GM19239 (cell line): ENCODE results near the gene ADGRA1.

Source experiments
- DNase-seq: peaks from one replicate; pipeline ENCODE4 v3.0.0; 2011; ENCODE audit warnings: low spot score; ENCODE audit not compliant: insufficient read length
- FAIRE-seq: peaks from 2 replicates; lab custom pipeline; 2011; peaks lifted over from hg19 to GRCh38; lab: Jason Lieb, UNC

ADGRA1 gene

DNA sequence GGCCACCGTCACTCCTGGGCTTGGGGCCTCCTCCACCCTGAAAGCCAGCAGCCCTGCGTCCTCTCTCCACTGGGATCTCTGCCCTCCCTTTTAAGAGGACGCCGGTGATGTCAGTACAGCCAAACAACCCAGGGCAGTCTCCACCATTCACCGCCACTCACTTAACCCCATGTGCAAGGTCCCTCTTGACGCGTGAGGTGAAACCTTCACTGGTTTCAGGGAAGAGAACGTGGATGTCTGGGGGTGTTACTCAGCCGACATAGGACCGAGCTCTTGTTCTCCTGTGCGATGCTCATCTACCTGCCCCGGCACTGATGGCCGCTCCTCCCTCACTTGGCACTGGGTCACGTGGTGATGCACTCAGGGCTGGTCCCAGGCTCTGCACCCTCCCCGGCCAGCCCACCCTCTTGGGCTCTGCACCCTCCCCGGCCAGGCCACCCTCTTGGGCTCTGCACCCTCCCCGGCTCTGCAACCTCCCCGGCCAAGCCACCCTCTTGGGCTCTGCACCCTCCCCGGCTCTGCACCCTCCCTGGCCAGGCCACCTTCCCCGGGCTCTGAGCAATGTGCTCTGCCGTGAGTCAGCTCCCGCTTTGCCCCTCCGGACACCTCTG lies 36.1 kb downstream of the ADGRA1 start:
- DNase-seq, result no peak
- no peak for FAIRE-seq

DNA sequence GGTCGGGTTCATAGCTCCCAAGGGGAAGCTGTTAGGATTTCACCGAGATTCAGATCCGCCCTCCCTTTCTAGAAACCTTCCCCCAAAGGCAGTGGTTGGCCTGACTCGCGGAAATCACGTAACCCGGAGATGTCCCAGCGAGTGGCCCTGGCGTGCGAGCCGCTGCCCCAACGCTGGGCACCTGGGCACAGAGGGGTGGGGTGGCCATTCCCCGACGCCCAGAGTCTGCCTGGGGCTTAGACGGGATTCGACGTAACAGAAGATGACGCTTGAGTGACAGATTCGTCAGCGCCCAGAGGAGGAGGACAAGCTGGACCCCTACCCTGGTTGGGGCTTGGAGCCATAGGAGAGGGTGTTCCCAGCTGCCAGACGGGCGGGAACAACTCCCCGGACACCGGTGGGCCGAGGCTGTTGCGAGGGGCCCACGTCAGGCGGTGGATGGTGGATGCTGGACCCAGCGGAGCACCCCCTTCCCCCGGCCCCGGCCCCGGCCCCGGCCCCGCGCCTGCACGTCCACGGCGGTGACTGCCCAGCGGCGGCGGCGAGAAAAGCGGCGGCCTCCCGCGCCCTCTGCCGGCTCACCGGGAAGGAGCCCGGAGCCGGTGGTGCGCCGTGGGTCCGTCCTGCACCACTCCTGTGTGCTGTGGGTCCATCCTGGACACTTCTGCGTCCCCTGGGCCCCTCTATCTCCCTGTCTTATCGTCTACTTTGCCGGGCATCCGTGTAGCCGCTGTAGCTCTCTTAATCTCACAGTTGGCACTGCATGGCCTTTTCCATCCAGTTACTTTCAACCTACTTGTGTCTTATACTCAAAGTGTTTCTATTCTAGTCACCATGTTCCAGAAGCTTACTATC lies 36.9 kb downstream of the ADGRA1 start:
- DNase-seq, result no peak
- no peak for FAIRE-seq

DNA sequence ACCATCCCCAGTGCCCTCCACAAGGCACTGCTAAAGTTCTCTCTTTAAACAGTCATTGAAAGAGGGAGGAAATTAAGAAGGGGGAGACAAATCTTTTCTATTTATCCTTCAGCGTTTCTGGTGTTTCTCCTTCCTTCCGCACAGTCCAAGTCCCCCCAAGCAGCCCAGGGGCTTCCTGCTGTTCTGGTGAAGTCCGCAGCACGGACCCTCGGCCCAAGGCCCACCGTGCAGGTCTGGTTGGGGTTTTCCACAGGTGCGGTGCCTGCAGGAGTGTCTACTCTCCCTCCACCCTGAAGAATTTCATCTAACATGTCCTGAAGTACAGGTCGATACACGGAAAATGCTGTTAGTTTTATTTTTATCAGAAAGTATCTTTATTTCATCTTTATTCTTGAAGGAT lies 38.2 kb downstream of the ADGRA1 start:
- DNase-seq (no peak), FAIRE-seq (no peak)

DNA sequence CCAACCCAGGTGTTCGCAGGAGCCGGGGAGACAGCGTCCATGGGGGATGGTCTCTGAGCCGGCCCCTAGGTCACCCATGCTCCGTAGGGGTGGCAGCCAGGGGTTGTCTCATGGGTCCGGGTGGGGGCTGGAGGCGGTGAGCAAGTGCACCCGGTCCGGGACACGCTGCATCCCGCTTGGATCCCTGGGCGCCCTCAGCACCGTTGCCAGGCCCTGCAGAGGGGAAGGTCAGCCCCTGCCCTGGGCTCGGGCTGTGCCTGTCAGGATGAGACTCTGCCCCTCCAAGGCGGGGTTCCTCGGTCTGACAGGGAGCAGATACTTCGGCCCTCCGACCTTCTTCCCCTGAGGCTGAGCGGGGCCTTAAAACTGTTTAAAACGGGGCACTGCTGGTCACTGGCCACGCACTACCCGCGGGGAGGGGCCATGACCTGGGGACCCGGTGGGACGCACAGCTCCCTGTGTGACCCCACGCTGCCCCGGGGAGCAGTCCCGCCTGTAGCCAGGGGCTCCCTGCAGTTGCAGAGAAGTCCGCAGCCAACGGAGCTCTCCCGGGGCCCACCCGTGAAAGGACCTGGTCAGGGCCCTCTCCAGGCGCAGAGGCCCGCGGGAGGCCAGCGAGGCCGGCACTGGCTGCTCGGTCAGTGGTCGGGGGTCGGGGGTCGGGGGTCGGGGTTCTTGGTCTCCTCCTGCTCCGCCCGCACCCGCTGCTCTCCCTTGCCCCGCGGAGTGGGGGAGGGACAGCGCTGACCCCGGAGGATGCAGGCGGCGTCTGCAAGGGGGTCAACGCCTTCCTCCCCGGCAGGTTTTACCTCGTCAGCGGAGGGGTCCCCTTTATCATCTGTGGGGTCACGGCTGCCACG lies 38.9 kb downstream of the ADGRA1 start:
- no peak for DNase-seq
- FAIRE-seq, result no peak

DNA sequence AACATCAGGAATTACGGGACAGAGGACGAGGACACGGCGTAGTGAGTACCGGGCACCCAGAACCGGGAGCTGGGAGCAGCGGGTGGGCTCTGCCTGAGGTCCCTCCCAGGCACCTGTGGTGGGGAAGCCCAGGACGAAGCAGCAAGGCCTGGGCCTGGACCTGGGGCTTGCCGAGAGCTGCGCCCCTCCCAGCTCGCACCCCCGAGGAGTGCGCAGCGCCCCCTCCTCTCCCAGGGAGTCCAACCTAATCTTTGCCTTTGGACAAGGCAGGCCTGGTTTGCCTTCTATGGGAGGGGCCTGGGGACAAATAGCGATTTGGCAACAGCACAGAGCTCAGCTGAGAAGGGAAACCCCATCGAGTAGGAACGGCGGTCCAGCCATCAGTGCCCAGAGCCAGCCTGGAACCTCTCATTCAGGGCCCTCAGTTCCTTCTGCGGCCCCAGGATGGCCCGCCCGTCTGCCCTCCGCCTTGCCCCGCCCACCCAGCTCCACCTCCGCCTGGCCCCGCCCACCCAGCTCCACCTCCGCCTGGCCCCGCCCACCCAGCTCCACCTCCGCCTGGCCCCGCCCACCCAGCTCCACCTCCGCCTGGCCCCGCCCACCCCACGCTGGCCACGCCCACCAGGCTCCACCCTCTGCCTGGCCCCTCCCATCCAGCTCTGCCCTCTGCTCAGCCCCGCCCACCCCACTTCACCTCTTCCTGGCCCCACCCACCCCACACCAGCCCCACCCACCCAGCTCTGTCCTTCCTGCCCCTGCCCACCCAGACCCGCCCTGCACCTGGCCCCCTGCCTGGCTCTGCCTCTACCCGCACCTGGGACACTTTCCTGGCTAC lies 39.8 kb downstream of the ADGRA1 start:
- FAIRE-seq, result no peak
- no peak for DNase-seq

DNA sequence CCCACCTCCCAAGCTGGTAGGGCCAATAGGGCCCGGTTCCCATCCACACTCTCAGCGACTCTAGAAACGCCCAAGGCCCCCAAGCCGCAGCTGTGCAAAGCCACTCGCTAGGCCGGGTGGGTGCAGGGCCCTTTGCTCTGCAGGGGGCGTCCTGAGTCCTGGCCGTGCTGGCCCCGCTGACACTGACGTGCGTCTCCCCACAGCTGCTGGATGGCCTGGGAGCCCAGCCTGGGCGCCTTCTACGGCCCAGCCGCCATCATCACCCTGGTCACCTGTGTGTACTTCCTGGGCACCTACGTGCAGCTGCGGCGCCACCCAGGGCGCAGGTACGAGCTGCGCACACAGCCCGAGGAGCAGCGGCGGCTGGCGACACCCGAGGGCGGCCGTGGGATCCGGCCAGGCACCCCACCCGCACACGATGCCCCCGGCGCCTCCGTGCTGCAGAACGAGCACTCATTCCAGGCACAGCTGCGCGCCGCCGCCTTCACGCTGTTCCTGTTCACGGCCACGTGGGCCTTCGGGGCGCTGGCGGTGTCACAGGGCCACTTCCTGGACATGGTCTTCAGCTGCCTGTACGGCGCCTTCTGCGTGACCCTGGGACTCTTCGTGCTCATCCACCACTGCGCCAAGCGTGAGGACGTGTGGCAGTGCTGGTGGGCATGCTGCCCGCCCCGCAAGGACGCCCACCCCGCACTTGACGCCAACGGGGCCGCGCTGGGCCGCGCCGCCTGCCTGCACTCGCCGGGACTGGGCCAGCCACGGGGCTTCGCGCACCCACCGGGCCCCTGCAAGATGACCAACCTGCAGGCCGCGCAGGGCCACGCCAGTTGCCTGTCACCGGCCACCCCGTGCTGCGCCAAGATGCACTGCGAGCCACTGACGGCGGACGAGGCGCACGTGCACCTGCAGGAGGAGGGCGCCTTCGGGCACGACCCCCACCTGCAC lies 40.7 kb downstream of the ADGRA1 start:
- FAIRE-seq (no peak), DNase-seq (no peak)

DNA sequence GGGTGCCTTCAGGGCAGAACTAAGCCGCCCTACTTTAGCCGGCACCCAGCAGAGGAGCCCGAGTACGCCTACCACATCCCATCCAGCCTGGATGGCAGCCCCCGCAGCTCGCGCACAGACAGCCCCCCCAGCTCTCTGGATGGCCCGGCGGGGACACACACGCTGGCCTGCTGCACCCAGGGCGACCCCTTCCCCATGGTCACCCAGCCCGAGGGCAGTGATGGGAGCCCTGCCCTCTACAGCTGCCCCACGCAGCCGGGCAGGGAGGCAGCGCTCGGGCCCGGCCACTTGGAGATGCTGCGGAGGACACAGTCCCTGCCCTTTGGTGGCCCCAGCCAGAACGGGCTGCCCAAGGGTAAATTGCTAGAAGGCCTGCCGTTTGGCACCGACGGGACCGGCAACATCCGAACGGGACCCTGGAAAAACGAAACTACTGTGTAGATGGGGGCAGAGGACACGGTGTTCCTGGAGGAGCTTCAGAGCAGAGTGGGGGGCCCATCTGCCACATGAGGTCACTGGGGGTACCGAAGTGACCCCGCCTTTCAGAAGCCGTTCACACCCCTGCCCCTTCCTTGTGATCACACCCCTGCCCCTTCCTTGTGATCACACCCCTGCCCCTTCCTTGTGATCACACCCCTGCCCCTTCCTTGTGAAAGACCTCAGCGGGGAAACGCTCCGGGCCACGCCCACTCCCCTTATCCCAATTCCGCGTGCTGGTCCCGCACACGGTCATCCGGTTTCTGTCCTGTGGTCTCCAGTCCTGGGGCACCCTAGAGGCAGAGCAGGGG lies 41.5 kb downstream of the ADGRA1 start:
- no peak for FAIRE-seq
- DNase-seq, result no peak

DNA sequence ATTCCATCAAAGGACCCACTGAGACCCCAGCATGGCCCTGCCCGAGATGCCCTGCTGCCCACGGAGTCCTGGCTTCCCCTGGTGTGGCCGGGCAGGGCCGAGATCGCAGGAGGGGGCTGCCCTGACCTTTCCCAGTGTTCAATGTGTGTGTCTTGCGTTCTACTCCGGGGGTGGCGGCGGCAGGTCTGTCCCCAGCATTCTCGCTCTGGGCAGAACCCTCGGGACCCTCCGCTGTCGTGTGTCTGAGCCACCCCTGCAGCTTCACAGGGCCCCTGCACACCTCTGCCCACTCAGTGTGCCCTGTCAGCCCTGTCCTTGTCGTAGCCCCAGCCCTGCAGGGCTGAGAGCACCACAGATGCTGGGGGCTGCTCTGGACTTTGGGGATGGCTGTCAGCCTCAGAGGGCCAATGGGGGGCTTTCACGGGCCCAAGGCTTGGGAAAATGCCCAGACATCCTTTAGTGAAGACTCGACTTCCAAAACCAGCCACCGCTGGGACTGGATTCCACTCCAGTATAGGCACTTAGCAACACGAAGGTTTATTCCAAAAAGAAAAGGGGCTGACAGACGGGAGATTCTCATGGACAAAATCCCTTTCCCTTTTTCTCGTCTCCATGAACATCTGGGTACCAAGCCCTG lies 42.3 kb downstream of the ADGRA1 start:
- no peak for FAIRE-seq
- no peak for DNase-seq

DNA sequence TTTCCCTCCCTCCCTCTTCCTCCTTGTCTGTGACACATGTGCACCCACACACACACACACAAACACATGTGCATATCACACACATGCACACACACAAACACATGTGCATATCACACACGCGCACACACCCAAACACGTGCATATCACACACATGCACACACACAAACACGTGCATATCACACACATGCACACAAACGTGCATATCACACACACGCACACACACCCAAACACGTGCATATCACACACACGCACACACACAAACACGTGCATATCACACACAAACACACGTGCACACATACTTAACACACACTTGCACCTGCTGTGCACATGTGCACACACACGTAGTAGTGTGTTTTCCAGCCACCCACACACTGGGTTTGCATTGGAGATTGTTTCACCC lies 42.9 kb downstream of the ADGRA1 start:
- DNase-seq (no peak), FAIRE-seq (no peak)

DNA sequence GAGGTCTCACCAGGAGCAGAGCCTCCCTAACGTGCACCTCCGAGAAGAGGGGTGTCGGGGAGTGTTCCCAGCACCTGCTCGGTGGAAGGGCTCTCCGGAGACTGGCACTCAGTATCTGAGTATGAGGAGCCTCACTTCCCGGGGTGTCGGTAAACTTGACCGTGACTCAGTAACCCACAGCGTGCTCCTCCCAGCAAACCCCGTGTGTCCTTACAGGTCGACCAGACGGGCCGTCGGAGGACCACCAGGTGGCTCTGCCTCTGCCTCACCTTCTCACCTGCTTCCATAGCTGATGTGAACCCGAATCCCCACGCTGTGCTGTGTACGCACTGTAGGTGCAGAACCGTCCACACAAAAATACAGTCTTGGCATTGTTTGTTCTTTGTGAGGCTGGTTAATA lies 43.3 kb downstream of the ADGRA1 start:
- DNase-seq (no peak), FAIRE-seq (no peak)

DNA sequence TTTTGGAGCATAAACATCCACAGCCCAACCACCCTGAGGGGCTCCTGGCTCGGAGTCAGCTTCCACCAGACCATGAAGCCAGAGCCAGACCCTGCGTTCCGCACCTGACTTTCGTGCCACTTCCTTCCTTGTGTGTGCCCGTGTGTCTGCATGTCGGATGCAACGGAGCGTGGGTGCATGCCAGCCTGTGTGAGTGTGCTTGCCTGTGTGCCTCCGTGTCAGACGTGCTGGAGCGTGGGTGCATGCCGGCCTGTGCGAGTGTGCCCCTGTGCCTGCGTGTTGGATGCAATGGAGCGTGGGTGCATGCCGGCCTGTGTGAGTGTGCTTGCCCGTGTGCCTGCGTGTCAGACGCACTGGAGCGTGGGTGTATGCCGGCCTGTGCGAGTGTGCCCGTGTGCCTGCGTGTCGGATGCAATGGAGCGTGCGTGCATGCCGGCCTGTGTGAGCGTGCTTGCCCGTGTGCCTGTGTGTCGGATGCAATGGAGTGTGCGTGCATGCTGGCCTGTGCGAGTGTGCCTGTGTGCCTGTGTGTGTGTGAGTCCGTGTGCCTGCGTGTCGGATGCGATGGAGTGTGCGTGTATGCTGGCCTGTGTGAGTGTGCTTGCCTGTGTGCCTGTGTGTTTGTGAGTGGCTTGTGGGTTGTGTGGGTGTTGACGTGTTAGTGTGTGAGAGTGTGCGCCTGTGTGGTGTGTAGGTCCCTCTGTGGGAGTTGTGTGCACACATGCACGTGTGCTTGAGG lies 44.2 kb downstream of the ADGRA1 start:
- DNase-seq (no peak), FAIRE-seq (no peak)

DNA sequence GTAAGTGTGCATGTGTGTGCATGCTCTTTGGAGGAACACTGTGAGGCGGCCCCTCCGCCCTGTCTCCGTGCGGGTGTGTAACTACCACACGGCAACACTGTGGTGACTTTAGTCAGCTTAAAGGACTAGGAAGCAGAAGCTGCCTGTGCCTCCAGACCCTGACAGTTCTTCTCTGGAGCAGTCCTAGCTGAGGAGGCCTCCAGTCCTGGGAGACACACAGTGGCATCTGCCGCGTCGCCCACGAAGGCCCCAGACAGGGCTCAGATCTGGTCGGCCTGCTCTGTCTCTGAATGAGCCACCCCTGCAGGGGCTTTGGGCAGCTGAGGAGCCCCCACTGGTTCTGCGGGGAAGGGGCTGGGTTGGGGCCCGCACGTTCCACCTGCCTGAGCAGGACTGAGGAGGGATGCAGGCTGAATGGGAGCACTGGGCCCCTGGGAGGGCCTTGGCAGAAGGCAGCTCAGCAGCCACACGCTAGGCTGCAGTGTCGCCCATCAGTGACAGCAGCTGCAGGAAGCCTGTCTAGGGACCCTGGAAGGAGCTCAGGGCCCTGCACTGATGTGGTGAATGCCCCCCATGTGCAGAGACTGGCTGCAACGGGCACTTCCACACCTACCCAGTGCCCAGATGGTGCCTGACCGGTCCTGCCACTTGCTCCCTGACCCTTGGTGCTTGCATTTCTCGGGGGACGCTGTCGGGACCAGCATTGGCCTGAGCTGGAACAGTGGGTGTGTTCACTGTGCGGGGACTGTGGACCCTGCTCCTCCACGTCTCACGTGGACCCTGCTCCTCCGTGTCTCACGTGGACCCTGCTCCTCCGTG lies 45.0 kb downstream of the ADGRA1 start:
- DNase-seq (no peak), FAIRE-seq (no peak)

DNA sequence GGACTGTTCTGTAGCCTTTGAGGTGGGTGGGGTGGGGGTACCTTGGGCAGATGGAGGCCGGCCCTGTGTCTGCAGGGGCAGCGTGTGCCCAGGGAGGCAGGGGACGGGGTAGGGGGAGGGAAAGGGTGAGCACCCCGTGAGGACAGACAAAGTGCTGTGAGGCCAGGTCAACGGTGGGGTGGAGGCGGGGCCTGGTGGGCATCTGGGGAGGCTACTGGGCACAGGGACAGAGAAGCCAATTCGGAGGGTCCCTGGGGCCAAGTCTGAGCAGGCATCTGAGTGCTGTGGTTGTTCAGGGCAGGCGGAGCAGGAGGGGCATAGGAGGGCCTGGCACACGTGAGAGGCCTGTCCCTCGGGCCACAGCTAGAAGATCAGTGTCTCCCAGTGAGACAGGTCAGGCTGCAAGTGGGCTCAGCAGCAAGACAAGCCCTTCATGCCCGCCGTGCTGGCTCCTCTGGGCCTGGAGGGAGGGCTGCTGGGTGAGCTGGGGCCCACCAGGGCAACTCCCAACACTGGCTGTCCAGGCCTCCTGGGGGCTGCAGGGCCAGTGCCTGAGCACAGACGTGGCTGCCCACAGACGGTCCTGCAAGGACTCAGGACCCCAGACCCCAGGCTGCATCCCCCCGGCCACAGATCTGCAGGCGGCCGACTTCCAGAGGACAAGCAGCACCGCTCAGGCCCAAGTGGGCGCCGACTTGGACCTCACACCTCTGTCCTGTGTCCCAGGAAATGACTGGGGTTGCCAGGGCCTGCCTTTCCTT lies 45.9 kb downstream of the ADGRA1 start:
- no peak for FAIRE-seq
- DNase-seq, result no peak

DNA sequence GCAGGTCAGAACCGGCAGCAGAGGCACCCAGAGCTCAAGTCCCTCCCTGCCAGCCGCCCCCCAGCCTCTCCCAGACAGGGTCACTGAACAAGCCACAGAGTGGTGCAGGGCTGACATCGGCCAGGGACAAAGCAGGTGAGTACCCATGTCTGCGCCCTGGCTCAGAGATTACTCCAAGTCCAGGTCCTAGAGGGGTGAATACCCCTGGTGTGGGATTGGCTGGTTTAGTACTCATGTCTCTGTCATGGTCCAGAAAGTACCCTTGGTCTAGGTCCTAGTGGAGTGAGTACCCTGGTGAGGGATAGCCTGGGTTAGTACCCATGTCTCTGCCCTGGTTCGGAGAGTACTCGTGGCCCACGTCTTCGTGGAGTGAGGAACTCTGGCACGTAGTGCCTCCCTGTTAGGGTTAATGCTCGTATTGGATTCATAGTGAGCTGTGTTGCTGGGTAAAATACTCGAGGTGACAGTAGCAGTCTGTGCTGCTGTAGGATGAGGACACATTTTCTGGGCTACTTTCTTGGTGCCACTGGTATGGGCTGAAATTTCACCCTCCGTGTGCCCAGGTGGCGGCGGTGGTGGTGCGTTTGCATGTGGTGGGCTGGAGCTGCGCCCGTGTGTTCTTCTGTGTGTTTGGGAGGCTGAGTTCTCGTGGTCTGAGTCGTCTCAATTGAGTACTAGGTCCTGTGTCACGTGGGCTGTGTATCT lies 46.8 kb downstream of the ADGRA1 start:
- DNase-seq, result no peak
- no peak for FAIRE-seq

DNA sequence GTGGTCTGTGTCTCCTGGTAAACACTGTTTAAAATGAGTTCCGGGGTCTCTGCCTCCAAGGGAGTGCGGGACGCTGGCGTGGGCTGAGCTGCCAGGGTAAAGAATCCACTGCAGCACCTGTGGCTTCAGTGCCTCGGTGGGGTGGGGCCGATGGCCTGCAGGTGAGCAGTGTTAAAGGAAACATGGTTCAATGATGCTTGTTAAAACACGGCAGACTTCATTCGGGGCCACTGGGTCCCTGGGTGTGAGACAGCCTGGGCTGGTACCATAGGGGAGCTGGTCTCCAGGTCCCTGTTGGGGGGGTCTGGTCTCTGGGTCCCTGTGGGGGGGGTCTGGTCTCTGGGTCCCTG lies 47.4 kb downstream of the ADGRA1 start:
- DNase-seq (no peak), FAIRE-seq (no peak)
